NCI-H1436 (cell line): ENCODE data around the gene CCDC102B.
"Not testable (repeated sequence)": the region's sequence is repeated elsewhere in the genome, so short reads cannot be mapped to it uniquely, and the experiment has no call there.

ENCODE experiments used
- DNase-seq: peaks from one replicate; lab custom pipeline; 2025; lab: John Stamatoyannopoulos, UW

Gene CCDC102B

DNA sequence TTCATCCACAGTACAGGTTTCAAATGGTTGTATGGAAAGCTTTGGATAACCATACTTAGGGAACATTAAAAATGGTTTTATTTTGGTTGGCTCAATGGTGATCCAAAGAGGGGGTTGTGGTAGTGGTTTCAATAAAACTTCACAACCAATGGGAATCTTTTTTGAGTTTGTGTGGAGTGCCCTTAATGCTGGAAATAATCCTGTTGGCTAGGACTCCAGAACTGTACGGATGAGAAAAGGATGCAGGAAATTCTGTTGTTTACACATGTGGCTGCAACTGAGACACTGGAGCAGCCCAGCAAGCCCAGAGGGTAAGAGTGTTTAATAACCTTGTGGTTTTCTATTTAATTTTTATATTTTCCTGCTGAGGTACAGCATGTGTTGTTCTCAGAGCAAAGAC is at the start of gene CCDC102B:
Gene CCDC102B (plus strand): TSS at position 210 of the 400 bp plus-strand sequence. CDS start 38,684 bp downstream, outside the sequence.
- peak; percentile 1 for DNase-seq

DNA sequence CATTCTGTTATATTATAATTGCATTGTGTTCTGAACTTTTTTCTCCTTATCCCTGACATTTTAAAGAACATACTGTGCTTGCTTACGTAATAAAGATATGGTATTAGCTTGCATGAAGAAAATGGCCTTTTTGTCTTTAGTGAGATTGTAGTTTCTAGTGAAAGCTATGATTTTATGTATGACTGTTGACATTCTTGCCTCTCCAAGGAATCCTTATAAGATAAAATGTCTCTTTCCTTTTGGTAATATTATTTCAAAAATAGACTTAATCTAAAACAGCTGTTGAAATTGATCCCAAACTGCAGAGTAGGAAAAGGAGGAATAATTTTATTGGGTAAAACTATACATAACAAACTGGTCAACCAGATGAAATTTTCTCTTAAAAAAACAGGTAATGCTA is 40.8 kb upstream of the CCDC102B start:
- no peak for DNase-seq

DNA sequence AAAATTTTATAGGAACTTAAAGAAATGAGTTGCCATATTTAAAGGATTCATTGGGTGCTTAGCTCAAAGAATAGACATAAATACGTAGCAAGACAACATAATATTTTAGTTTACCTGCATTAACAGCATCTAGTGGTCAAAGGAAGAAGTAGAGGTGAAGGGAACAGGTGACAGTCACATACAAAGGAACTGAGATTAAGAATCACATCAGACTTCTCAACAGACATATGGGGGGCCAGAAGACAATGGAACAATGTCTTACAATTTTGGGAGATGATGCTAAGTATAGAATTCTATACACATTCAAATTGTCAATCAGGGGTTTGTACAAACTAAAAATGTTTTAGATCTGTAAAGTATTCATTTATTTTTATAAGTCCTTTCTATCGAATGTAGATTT is 38.6 kb upstream of the CCDC102B start:
- DNase-seq = no peak

DNA sequence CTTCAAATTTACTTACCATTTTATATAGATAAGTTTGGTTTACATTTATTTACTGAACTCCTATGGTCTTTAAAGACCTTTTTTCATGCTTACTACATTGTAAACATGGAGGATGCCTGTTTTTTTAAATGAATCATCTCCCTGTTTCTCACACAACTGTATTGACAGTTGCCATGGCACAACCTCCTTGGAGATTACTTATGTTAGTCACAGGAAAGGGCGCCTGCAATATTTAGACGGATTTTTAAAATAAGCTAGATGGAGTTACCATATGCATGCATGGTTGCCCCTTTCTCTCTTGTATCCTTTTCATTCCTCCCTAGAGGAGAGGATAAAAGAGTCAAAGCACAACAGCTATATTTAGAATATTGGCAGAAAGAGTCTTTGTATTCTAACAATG is 34.8 kb upstream of the CCDC102B start:
- no peak for DNase-seq

DNA sequence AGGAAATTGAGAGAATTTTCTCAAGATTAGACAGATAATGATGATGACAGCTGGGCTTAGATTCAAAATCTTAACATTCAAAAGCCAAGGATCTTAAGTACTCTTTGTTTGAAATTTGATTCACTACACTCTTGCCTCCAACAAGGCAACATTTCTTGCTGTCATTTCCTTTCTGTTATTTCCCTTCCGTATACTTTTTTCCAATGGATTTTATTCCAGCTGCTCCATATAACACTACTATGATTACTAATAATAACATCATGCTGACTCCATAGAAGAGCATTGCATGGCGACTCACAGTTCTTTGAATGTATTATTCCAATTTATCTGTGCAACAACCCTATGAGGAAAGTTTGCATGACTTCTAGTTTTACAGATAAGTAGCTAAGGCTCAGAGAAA is 33.9 kb upstream of the CCDC102B start:
- no peak for DNase-seq

DNA sequence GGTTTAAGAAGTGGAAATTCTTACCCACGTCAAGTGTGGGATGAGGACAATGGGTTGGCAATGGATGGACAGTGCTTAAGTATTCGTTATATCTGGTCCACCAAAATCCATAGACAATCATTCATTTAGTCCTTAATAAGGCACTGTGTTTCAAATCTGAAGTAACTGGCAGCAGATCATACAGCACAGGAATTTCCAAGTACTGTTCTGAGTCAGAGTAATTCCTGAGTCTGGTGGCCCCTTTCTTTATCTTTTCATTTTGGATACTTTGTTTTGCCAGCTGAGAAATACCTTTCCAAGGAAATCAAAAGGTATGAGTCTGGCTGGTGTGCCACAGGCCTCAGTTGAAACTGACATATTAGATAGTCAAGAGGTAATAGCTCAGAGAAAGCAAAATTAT is 31.4 kb upstream of the CCDC102B start:
- no peak for DNase-seq

DNA sequence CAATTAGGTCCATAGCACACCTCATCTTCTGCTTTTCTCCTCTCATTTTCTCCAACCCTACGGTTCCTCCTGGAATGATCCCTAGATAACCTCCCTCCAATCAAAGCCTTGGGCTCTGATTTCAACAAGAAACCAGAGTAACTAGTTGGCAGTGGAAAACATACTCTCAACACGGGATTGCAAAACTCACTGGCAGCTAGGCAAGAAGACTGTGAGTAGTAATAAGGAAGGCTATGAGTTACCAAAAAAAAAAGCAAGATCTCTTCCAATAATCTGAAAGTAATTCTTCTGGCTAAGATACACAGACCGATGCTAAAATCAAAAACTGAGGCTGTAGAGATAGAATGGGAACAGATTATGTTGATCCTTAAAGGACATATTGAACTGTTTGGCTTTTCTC is 28.4 kb upstream of the CCDC102B start:
- no peak for DNase-seq

DNA sequence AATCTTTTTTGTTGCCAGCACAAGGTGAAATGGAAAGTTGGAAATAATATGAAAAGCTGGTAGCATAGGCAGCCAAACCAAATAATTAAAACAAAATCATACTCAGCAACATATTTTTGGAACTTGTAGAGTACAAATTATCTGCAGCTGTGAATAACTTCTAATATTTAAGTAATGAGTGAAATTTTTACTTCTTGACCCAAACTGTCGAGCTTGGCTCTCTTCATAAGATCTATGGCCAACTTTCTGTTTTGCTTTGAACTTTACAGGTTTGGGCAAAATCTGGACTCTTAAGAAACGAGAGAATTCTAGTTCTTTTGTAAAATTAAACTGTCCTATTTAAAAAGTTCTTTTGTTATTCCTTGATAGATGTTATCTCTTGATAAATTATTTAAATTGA is 25.6 kb upstream of the CCDC102B start:
- DNase-seq = no peak

DNA sequence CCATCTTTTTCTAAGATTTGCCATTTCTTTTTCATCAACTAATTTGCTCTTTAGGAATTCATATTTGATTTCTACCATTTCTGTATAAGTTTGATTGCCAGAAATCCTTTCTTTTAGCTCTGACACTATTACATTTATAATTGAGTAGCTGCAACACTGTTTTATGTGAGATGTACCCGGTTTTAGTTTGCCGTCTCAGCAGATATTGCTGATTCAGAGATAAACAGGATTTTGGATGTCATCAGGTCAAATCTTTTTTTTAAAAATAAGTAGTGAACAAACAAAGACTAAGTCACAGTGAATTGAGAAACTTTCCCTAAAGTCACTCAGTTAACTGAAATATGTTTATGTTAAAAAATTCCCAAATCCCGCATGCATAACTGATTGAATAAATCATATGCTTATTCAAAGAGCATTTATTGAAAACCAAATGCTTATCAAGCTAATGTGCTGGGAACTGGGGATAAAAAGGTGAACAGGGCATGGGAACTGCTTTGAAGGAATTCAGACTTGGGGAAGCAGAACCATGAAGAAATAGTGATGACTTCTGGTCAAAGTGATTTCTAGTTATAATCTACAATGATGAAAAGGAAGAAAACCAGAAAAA is 19.5 kb upstream of the CCDC102B start:
- no peak for DNase-seq

DNA sequence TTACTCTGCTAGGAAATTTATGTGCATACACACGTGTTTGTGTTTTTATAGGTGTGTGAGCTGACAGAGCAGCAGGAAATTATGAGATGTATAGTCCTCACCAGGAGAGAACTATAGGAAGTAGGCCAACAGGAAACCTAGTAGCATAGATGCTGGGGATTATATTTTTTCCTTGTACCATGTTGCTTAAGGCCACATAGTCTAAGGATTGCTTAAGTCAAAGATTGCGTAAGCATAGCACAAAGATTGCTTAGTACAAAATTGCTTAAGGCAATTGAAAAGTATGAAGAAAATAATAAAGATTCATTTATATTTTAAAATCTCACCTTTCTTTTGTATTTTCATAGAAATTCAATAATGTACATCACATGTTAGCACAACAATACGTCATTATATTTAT is 18.7 kb upstream of the CCDC102B start:
- DNase-seq = no peak

DNA sequence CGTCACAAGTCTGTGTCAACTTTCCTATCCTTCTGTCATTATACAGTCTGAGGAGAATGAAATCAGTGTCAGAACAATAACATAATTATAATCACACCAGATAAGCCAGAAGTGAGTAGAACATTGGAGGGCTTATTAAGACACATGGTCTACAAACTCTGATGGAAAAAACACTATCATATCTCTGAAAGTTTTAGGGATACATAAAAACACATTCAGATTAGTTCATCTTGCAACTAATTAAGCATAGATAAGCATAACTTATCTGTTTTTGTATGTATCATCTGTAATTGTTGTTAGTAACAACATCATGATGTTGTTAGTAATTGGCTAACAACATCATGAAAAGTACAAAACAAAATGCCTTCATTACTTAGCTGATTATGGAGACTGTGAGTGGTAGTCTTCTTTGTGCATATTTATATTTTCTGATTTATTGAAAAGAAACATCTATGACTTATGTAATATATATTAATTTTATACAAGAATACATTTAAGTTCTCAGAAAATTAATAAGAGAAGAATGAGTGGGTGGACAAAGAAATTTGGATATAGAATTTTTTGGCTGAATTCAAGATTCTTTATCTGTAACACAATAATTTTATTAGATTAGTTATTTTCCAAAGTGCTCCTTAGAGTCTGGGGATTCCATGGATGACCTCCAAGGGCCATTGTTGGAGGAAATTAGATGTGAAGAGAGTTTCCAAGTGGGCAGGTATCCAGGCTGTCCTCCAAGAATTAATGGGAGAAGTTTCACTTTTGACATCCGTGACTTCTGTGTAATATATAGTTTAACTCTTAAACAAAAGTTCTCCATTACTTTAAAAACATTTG is 16.9 kb upstream of the CCDC102B start:
- no peak for DNase-seq

DNA sequence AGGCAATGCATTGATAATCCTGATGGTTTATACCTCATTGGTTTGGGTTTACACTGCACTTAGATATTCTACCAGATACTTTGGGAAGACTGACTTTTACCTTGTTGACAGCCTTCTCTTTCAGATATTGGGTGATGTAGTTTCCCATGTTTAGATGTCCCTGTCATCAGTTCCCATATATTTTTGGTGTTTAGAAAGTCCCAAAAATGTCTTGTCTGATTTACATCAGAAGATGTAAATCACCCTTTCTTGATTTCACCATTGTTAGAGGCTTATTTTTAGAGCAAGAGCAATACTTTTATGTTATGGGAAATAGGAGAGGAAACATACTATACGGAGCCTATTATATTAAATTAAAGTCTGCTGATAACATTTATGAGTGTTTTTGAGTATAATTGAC is 14.4 kb upstream of the CCDC102B start:
- DNase-seq = no peak

DNA sequence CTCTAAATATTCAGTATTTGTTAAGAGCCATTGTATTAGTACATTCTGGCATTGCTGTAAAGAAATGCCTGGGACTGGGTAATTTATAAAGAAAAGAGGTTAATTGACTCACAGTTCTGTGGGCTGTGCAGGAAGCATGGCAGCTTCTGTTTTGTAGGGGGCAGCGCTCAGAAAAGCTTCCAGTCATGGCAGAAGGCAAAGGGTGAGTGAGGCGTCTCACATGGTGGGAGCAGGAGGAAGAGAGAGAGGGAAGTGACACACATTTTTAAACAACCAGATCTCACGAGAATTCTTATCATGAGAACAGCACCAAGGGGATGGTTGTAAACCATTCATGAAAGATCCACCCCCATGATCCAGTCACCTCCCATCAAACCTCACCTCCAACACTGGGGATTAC is 13.8 kb upstream of the CCDC102B start:
- DNase-seq = no peak

DNA sequence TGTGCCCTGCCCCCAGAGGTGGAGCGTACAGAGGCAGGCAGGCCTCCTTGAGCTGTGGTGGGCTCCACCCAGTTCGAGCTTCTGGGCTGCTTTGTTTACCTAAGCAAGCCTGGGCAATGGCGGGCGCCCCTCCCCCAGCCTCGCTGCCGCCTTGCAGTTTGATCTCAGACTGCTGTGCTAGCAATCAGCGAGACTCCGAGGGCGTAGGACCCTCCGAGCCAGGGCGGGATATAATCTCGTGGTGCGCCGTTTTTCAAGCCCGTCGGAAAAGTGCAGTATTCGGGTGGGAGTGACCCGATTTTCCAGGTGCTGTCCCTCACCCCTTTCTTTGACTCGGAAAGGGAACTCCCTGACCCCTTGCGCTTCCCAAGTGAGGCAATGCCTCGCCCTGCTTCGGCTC is 7.6 kb upstream of the CCDC102B start:
- not testable (repeated sequence) for DNase-seq

DNA sequence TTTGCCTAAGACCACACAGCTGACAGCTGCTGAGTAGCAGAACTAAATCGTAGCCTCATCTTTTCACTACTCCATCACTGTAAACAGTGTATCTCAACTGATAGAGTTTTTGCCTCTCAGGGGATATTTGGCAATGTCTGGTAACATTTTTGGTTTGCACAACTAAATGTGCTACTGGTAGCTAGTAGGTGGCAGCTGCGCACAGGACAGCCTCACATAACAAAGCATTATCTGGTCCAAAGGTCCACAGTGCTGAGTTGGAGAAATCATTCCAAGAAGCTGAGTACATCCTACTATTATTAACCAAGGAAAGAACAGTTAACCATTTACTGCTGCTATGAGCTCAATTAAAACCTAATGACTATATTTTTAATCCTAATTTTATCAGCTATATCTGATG is 6.1 kb upstream of the CCDC102B start:
- no peak for DNase-seq

DNA sequence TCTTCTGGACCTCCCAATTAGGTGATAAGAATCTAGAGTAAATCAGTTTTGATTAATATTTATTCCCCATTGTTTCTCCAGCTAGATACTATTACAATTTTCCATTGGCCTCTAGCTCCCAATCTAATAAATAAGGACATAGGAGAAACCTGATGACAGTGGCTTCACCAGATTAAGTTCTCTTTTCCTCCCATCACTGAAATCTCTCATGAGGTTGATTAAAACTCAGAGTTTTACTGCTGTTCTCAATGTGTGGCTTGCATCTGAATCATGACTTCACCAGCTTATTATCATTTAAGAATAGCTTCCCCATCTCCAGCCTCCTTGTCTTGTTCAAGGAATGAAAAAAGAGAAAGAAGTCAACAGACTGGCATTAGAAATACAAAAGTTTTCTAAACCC is 3.9 kb upstream of the CCDC102B start:
- DNase-seq = no peak

DNA sequence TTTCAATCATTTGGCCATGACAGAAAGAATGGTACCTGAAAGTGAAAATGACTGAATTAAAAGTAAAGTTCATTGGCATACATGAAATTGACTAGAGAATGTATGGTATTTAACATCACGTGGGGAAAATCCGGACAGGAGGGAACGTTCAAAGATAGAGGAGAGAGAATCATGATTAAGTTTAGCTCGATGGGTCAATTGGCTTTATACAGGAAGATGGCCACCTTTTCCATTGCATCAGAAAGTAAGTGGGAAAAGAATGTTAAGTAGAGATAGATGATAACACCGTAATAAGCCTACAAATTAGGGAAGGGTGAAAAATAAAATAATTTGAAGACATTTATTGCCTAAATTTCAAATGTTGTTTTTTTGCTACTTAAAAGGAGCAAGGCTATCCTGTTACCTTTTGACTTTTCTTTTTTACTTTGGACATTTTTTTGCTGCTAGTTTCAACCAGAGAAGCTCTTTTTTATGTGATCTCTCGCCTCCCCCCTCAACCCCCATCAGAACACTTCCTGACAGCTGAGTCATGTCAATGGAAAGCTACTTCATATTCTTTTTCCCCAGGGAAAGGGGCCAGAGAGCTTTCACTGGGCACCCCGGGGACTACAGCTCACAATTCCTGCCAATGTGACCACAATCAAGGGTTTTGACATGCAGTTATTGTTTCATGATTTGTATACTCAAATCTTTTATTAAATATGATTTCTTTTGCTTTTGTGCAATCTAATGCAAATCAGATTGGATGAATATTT is 767 bp upstream of the CCDC102B start:
- DNase-seq = peak; percentile 79

DNA sequence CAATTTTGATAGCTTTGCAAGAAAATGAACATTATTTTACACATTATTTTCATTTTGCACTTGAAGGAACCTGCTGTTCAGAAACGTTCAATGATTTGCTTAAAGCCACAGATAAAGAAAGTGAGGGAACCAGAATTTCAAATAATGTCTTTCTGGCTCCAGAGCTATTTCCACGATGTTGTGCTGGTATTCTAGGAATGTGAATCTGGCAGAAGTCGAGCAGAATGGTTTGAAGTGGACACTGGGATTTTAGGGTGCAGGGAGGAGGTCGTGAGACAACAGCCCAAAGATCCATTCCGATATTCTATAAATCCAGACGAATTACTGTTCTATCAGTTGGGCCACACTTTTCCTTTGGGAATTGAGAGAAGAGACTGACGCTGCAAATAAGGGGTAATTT is 2.2 kb downstream of the CCDC102B start:
- DNase-seq = no peak

DNA sequence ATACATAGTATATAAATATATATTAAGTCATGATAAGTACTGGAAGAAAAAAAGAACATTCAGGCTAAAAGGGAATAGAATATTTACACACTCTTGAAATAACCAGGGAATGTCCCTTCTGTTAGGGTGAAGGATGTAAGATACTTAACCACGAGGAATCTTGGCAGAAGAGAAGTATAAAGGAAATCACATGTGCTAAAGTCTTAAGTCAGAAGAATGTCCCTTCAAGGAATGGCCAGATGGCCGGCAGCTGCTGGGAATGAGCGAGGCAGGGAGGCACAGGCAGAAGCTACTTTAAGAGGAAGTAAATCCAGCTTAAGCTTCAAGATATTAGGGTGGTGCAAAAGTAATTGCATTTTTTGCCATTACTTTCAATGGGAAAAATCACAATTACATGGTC is 5.5 kb downstream of the CCDC102B start:
- DNase-seq = no peak

DNA sequence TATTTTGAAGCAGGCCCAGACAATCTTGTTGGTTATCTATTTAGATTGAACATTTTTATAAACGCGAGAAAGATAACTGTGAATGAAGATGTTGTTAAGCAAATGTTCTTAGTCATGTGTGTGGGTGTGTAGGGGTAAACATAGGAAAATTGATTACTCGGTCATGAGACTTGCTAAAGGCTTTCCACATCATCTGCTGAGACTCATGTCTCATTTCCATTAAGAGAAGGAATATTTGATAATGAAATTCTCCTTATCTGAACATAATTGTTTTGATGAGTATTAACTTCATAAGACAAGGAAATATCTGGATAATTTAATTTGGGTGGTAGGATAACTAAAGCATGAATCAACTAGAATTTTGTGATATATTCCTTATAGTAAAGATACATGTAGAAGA is 19.7 kb downstream of the CCDC102B start:
- no peak for DNase-seq

DNA sequence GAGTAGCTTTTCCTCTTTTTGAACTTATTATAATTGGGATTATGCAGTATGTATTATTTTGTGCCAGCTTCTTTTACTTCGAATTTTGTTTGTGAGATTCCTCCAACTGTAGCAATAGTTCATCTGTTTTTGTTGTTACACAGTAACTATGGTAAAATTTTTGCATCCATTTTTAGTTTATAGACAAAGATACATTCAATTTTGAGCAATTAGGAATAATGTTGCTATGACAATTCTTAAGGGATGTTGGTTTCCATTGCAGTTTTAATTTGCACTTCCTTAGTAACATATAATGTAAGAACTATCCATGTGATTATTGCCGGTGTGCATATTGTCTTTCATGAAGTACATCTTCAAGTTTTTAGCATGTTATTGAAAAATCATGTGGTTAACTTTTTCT is 20.7 kb downstream of the CCDC102B start:
- no peak for DNase-seq

DNA sequence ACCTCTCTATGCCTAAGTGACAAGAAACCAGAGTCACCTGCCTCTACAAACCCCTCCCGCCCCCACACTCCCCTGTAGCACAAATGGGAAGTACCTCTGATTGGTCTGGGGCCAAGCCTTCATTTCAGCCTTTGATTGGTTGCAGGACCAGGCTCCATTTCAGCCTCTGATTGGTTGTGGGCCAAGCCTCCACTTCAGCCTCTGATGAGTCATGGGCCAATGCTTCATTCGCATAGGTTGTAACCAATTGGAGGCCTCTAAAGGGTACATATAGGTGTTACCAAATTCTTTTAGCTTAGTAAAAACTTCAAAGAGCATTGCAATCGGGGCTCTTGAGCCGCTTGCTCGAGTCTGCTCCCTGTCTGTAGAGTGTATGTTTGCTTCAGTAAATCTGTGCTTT is 25.0 kb downstream of the CCDC102B start:
- no peak for DNase-seq

DNA sequence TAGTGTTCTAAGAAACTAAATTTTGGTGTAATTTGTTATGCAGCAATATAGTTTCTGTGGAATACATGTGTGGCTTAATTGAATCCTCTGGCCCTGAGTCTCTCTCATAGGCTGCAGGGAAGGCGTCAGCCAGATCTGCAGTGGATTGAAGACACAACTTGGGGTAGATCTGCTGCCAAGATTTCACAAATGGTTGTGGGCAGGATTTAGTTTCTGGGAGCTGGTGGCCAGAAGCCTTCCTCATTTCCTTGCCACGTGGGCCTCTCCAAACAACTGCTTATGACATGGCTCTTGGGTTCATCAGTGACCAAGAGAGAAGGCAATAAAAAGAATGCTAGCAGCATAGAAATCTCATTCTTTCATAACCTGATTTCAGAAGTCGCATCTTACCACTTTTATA is 28.2 kb downstream of the CCDC102B start:
- DNase-seq = no peak
